Hematopoietic multipotent progenitor cell treated with erythropoietin and hydrocortisone succinate and interleukin-3 and kit ligand, for 15 days (in vitro differentiated cells): ENCODE measurements around the gene GPATCH1.
A peak's percentile ranks its signal among the peaks of the same experiment; 100 is the strongest.
"Not testable (repeated sequence)": the region's sequence is repeated elsewhere in the genome, so short reads cannot be mapped to it uniquely, and the experiment has no call there.

Experiments used
- DNase-seq: peaks from one replicate; pipeline ENCODE4 v3.0.0-alpha.2; 2015; ENCODE audit warnings: low spot score

Gene GPATCH1

DNA sequence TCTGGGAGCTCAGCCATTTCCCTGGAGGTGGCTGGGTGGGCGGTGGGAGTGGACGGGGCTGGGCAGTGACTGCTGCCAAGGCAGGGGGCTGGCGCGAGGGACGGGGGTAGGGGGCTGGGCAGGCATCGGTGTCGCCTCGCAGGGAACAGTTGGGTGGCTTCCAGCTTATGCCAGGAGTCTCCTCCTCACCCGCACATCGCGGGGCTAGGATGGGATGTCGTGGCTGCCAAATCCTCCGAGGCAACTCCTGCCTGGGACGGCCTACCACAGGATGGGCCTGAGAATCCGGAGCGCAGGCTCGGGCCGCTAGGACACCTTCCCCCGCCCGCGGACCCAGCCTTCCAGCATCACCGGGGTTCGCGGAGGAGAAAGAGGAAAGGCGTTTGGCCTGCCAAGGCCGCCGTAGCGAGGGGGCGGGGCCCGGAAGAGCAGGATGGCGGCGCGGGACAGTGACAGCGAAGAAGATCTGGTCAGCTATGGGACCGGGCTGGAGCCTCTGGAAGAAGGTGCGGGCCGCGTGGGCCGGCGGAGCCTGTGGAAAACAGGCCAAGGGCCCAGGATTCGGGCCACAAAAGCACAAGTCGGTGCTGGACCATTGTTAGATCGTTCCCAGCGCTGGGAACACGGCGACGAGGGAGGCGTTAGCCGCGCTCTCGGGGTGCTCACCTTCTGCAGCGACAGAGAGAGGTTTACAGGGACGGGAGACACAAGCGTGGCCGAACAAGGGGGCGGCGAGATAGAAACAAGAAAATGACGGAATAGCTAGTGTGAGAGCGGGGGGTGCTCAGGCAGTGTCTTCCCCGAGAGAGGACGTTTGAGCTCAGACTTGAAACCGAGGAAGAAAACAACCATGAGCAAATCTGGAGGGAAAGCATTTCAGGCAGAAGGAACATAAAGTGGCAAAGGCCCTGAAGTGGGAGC lies at the start of gene GPATCH1:
Gene GPATCH1 (plus strand): TSS at position 421 of the 921 bp plus-strand sequence. CDS start 13 bp downstream, at position 434.
- DNase-seq: peak; percentile 82

DNA sequence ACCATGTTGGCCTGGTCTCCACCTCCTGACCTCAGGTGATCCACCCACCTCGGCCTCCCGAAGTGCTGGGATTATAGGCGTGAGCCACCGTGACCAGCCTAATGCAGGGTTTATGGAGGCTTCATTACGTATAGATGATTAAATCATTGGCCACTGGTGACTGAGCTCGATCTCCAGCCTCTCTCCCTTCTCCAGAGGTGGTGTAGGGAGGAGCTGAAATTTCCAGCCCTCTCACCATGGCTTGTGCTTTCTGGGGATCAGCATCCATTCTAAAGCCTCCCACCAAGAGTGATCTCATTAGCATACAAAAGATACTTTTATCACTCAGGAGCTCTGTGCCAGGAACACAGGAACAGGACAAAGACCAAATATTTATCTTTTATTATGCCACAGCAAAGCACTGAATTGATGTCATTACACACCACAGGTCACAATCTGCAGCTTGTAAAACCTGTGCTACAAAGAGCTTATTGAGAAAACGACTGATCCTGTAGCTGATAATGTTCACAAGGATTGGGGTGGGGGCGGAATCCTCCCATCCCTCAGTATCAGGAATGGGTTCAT lies 48.7 kb upstream of the GPATCH1 start:
- no peak for DNase-seq

DNA sequence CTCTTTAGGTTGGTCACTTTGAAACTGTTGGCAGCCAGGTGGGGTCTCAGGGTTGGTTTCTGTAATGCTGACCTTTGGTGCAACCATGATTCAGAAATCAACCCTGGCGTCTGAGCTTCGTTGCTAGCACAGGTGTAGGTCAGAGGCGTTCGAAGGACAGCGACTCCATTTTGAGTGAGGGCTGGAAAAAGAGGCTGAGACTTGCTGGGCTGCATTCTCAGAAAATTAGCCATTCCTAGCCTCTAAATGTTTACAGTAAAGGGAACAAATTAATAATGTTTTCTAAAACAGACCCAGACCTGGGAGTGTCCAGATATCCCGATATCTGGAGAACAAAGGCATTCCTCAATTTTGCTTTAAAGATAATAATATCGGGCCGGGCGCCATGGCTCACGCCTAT lies 45.5 kb upstream of the GPATCH1 start:
- no peak for DNase-seq

DNA sequence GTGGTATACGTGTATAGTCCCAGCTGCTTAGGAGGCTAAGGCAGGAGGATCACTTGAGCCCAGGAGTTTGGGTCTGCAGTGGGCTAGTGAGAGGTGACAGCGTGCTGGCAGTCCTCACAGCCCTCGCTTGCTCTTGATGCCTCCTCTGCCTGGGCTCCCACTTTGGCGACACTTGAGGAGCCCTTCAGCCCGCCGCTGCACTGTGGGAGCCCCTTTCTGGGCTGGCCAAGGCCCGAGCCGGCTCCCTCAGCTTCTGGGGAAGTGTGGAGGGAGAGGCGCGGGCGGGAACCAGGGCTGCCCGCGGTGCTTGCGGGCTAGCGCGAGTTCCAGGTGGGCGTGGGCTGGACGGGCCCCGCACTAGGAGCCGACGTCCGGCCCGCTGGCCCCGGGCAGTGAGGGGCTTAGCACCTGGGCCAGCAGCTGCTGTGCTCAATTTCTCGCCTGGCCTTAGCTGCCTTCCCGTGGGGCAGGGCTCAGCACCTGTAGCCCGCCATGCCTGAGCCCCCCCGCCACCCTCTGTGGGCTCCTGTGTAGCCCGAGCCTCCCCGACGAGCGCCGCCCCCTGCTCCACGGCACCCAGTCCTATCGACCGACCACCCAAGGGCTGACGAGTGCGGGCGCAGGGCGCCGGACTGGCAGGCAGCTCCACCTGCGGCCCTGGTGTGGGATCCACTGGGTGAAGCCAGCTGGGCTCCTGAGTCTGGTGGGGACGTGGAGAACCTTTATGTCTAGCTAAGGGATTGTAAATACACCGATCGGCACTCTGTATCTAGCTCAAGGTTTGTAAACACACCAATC lies 44.4 kb upstream of the GPATCH1 start:
- DNase-seq: not testable (repeated sequence)

DNA sequence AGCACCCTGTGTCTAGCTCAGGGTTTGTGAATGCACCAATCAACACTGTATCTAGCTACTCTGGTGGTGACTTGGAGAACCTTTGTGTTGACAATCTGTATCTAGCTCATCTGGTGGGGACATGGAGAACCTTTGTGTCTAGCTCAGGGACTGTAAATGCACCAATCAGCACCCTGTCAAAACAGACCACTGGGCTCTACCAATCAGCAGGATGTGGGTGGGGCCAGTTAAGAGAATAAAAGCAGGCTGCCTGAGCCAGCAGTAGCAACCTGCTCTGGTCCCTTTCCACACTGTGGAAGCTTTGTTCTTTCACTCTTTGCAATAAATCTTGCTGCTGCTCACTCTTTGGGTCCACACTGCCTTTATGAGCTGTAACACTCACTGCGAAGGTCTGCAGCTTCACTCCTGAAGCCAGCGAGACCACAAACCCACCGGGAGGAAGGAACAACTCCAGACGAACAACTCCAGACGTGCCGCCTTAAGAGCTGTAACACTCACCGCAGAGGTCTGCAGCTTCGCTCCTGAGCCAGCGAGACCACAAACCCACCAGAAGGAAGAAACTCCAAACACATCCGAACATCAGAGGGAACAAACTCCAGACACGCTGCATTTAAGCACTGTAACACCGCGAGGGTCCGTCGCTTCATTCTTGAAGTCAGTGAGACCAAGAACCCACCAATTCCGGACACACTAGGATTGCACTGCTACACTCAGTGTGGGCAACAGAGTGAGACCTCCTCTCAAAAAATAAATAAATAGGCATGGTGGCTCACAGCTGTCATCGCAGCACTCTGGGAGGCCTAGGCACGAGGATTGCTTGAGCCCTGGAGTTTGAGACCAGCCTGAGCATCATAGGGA lies 43.6 kb upstream of the GPATCH1 start:
- not testable (repeated sequence) for DNase-seq

DNA sequence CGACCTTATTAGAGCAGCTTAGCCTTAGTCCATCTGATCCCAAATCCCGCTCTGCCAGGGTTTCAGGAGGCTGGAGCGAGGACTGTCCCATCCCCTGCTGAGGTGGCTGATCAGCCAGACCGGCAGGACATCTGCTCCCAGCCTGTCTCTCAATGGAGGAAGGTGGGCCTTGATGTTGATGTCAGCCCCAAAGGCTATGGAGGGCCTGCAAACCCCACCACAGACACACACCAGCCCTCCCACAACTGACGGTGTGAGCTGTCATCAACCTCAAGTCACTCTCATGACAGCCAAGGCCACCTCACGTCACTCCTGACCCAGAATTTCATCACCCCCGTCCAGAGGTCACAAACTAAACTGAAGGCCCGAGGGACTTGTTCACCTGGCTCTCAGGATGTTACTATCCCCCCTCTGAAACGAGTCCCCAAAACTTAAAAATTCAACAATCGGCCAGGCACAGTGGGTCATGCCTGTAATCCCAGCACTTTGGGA lies 41.8 kb upstream of the GPATCH1 start:
- no peak for DNase-seq

DNA sequence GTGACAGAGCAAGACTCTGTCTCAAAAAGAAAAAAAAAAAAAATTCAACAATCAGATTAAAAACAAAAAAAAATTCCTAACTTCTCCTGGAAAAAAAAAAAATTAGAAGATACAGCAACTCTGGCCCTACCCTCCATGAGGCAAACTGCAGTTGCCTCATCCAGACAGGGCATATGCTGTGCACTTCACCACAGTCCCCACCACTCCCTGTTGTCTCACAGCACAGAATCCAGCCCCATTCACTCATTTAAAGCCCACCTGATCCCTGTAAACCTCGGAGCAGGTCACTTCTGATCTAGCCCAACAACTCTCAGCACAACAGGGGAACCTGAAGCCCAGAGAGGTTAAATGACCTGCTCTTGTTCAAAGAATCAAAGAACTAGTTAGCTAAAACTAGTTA lies 41.2 kb upstream of the GPATCH1 start:
- no peak for DNase-seq

GRCh38 chr19:33040994-33041827 lies 39.8 kb upstream of the GPATCH1 start:
- DNase-seq: no peak

- DNase-seq: not testable (repeated sequence)
Observed at GRCh38 chr19:33041828-33042160, 39.2 kb upstream of the GPATCH1 start.

DNA sequence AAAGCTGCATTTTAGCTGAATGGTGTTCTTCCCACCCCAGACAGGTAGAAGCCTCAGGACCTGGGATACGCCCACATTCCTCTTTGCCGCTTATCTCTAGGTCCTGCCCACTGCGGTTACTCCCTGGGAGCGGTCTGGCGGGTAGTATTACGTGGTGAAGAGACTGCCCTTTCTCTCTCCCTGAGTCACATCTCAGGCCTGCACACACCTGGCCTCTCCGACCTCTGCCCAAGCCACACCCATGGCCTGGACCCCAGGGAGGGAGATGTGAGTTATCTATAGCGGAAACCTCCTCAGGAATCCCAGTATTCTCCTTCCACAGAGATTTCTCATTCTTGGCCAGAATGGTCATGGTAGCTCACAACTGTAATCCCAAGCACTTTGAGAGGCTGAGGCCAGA lies 33.6 kb upstream of the GPATCH1 start:
- no peak for DNase-seq

DNA sequence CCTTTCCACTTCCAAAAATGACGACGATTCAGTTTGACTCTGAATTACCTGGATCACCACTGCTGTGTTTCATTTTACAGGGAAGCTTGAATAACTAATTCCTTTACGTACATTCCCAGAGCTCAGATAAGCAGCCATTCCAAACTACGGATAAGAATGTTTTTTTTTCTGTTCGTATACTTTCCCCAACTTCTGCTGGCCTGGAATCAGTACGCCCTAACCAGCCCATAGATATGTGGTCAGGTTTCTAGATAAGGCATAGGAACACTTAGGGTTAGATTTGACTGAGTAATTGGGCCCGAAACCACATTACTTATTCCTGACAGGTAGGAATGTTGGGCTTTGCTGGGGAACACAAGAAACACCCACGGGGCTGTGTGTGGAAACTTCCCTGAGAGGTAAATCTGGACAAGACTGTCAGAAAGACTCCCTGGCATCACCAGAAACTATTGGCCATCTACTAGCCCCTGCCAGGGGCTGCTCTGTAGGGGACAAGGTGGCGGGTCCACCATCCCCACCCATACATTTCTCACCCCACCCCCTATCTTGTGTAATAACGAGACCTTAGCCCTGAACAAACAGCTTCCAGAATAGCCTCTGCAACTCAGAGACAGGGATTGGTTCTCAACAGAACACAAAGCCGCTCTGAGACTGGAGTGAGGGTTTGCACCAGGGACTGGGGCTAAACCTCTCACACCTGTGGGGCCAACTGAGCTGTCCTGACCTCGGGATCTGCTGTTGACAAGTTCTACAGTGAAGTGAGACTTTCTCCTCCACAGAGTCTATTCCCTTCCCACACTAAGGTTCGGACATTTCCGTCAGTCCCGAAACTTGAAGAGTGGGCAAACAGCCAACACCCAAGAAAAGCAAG lies 31.9 kb upstream of the GPATCH1 start:
- no peak for DNase-seq

- no peak for DNase-seq
Observed at GRCh38 chr19:33050110-33050509, 30.9 kb upstream of the GPATCH1 start.

GRCh38 chr19:33052352-33052972 lies 28.5 kb upstream of the GPATCH1 start:
- no peak for DNase-seq

- DNase-seq: no peak
Observed at GRCh38 chr19:33054623-33055022, 26.4 kb upstream of the GPATCH1 start.

DNA sequence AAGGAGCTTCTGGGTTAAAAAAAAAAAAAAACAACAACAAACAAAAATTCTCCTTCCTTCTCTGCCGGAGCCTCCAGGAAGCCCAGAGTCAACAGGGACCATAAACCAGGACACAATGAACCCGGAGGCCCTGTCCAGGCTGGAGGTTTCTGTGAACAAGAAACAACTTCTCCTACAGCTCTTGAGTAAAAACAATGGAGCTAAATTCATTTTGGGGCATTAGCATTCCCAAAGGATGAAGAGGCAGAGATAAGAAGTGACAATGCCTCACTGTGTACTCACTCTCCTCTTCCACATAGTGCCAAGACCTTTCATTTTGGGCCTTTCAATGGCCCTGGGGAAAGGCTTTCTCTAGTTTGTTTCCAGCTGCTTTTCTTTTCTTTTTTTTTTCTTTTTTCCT lies 25.3 kb upstream of the GPATCH1 start:
- no peak for DNase-seq

DNA sequence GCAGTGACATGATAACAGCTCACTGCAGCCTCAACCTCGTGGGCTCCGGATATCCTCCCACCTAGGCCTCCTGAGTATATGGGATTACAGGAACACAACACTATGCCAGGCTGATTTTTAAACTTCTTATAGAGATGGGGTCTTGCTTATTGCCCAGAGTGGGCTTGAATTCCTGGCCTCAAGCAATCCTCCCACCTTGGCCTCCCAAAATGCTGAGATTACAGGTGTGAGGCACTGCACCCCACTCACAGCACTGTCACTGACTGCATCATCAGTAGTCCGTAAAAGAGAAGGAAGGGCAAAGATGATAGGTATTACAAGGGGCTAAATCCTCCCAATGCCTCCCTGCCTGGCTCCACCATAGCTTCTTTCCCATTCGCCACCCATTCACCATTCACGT lies 20.4 kb upstream of the GPATCH1 start:
- no peak for DNase-seq

DNA sequence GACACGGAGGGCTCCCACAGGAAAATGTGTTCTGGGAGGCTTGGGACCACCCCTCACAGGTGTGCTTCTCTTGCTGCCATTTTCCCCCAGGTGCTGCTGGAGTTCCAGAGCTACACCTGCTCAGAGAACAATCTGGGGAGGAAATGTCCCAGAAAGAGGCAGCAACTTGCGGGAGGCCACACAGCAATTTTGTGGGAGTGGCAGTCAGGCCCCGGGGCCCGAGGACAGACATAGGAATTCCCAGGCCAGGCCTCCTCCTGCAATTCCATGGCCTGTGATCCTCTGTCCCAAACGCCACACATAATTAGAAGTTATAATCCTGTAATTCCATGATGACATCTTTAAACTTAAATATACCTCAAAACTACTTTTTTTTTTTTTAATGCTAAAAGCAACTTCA lies 18.1 kb upstream of the GPATCH1 start:
- no peak for DNase-seq

DNA sequence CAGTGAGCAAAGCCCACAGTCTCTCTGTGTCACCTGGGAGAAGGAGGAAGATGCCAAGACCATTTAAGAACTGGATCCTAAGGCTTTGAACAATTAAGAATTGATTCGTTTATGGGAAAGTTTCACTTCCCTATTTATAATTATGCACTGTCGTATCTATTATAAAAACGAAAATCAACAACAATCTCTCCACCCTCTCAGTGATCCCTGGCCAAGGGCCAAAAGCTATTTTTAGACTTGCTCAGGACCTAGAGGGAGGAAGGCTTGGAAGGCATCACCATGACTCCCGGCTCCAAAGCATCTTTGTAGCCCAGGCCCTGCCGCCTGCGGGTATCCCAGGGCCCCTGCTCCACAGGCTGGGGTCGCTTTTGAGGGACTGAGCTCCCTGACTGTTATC lies 17.6 kb upstream of the GPATCH1 start:
- no peak for DNase-seq

- DNase-seq: no peak
Observed at GRCh38 chr19:33063753-33064457, 17.1 kb upstream of the GPATCH1 start.
